HG03175 (cell line): Measurements from ENCODE around the gene DDX3X.
A peak's percentile ranks its signal among the peaks of the same experiment; 100 is the strongest.
"Not testable (repeated sequence)": the region's sequence is repeated elsewhere in the genome, so short reads cannot be mapped to it uniquely, and the experiment has no call there.

ENCODE experiments used
- ATAC-seq: cut with Tn5 transposase; IDR thresholded peaks from one replicate; pipeline ENCODE4 v1.9.1; 2021; ENCODE audit warnings: mild to moderate bottlenecking, moderate library complexity; ENCODE audit not compliant: unreplicated experiment

Gene DDX3X

DNA sequence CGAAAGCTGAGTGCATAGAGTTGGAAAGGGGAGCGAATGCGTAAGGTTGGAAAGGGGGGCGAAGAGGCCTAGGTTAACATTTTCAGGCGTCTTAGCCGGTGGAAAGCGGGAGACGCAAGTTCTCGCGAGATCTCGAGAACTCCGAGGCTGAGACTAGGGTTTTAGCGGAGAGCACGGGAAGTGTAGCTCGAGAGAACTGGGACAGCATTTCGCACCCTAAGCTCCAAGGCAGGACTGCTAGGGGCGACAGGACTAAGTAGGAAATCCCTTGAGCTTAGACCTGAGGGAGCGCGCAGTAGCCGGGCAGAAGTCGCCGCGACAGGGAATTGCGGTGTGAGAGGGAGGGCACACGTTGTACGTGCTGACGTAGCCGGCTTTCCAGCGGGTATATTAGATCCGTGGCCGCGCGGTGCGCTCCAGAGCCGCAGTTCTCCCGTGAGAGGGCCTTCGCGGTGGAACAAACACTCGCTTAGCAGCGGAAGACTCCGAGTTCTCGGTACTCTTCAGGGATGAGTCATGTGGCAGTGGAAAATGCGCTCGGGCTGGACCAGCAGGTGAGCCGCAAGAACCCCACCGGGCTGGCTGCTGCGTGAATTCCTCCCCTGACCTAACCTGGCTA, at the start of gene DDX3X:
Gene DDX3X, plus strand, starts transcription at position 419 of the 619 bp plus-strand sequence. Its CDS starts 91 bp downstream, at position 510.
- ATAC-seq = peak; percentile 52

DNA sequence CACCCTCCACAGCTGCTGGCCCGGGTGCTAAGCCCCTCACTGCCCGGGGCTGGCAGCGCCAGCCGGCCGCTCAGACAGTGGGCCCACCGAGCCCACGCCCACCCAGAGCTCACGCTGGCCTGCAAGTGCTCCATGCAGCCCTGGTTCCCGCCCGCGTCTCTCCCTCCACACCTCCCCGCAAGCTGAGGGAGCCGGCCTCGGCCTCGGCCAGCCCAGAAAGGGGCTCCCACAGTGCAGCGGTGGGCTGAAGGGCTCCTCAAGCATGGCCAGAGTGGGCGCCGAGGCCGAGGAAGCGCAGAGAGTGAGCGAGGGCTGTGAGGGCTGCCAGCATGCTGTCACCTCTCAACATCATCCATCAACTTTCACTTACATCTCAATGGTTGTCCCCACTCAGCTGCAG, 48.0 kb upstream of the DDX3X start:
- not testable (repeated sequence) for ATAC-seq

DNA sequence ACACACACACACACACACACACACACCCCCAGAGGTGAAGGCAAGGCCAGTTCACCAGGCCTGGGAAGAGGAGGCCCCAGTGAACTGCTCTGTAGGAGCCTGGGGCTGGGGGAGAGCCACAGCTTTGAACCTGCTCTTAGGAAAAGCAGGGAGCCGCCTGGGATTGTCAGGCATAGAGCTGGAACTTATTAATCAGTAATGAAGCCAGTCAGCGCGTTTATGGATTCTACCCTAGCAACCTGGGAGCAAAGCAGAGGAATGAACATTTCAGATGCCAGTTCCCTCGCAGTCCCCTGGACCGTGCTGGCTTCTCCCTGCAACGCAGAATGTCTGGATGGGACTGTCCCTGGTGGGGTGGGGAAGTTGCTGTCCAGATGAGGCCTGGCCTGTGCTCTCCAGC, 45.3 kb upstream of the DDX3X start:
- no peak for ATAC-seq

DNA sequence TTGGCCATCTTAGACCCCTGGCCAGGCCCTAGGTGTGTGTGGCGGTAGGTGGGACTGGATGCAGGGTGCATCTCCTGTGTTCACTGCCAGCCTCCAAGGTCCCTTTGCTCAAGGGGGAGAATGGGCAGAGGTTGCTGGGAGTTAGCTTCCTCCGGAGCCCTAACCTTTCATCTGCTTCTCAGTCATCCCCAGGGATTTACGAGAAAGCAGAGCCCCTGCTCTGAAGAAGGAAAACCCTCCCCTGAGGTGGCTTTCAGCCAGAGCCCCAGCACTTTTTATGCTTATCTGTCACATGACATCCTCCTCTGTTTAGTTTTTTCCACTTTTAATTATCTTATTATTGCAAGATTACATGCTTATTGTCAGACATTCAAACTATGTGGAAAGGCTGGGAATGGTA, 44.9 kb upstream of the DDX3X start:
- no peak for ATAC-seq

DNA sequence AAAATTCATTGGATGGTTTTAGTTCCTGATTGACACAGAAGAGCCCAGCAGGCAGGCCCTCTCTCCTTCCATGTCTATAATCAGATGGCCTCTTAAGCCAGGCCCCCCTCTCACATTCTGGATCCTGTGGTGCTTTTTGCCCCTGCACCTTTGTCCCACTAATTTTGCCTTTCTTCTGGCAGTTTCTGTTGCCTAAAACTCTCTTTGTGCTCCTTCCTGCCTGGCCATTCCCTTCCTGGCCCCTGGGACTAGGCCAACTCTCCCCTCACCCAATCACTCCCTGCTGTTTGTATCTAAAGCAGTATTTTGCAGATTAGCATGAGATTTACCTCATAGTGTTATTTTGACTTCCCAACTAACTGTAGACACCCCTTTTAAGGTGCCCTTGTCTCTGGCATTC, 42.7 kb upstream of the DDX3X start:
- no peak for ATAC-seq

DNA sequence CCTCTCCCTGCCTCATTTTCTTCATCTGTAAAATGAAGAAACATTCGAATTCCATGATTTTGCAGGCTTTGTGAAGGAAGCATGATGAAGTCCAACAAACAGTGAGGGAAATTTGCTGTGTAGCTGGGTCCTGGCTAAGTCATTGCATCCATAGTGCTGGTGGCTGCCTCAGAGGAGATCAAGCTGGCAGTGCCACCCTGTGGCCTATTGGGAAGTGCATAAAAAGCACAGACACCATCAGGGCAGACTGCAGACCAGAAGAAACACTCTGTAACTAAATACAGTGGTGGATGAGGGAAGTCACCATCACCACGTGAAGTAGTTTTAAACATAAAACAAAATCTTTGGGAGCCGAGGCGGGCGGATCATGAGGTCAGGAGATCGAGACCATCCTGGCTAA, 40.7 kb upstream of the DDX3X start:
- no peak for ATAC-seq

DNA sequence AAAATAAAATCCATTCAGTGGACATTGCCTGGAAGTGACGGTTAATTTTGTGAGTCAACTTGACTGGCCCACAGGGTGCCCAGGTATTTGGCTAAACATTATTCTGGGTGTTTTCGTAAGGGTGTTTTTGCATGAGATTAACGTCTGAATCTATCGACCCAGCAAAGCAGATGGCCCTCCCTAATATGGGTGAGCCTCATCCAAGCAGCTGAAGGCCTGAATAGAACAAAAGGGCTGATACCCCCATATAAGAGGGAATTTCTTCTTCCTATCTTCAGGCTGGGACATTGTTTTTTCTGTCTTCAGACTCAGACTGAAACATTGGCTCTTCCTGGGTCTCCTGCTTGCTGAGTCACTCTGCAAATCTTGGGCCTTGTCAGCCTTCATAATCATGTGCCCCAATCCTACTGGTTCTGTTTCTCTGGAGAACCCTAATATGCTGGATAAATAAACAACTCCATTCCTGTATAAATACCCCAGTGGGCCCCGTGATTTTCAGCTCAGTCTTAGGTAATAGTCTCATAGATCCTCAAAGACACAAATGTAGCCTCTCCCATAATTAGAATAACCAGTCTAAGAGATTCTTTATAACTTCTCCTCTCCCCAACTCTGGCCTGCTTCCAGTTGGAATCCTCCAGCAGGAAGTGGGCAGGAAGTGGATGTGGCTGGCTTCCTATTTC, 33.1 kb upstream of the DDX3X start:
- ATAC-seq = no peak

DNA sequence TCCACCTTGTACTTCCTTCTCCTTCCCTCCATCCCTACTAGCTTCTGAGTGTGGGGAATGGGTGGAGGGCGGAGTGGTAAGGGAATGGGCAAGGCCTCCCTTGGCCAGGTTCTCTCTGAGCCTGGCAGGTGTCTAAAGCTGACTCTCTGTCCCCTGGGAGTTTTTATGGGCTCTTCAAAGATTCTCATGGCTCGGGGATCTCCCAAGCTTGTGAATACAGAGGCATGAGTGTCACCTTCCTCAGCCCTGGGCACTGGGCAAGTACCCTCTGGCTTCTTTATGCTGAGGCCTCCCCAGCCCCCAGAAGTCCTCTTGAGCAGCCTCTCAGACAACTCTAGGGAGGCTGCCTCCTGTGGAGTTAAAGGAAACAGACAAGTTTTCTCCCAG, 32.5 kb upstream of the DDX3X start:
- no peak for ATAC-seq

DNA sequence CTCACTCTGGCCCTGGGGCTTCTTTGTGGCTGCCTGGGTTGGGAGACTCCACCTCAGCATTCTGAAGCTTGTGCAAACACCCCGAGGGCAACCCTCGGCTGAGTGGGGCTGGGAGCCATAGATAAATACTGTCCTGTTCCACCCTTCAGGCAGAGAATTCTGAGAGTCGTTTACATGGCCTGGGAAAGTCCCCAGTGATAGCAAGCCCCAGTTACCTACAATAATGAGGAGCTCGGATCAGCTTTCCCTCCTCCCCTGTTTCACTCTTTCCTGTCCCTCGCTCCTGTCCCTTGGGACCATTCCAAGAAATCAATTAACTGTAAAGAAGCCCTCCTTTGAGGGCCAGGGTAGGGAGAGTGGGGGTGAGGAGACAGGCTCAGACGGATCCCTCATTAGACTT, 31.6 kb upstream of the DDX3X start:
- ATAC-seq = no peak

DNA sequence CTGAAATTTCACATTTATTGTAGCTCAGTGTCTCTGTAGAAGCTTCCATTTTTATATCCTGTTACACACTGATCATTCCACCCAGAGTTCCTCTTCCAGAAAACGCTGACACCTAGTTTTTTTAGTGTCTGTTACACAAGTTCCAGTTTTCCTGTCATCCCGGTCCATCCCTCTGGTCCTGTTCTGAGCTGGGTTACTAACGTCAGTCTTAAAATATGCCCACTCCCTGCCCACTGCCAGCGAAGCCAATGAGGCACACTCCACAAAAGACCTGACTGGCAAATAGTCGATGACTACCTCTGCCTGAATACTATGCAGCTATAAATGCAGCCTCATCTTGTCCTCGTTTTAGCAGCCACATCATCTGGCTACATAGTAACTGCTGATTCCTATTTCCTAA, 30.9 kb upstream of the DDX3X start:
- ATAC-seq = no peak

DNA sequence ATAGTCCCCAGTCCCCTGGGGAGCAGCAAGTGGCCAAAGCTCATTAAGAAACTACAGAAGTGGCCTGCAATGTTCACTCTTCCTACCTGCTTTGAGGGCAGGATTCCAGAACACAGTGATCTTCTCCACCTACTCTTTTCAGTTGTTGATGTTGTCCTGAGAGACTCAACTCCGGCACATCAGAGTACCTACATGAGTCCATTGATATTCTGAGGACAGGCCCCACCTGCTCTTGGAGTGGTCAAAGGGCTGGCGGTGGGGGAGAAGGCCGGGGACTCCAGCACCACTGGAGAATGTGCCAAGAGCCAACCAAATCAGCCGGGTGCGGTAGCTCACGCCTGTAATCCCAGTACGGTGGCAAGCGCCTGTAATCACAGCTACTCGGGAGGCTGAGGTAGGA, 29.8 kb upstream of the DDX3X start:
- no peak for ATAC-seq

DNA sequence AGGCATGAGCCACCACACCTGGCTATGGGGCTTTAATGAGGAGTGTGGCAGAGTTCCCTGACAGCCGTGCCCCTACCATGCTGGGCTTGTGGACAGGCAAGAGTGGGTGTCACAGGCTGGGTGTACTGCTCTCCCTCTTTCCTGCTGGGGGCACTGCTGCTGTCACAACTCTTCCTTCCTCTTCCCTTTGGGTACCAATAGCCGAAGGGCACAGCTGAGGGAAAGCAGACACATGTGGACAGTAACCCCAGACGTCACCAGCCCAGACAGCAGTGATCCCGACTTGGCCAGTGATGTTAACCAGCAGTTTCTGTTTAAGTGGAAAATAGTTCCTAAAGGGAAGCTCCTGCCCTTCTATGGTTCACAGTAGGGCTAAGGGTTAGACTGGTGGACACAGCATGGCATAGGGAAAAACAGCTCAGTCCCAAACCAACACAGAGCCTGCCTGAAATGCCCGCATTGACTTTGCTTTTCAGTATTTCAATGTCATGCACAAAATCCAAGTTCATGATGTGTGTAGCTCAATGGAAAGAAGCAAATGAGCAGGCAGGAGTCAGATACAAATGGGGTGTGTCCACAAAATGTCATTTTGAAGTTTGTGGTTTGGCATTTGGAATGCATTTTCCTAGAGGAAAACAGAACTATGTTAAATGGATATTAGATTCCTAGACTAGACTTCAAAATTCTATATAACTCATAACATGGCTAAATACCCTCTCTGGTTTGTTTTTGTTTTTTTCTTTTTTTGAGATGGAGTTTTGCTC, 24.9 kb upstream of the DDX3X start:
- no peak for ATAC-seq

DNA sequence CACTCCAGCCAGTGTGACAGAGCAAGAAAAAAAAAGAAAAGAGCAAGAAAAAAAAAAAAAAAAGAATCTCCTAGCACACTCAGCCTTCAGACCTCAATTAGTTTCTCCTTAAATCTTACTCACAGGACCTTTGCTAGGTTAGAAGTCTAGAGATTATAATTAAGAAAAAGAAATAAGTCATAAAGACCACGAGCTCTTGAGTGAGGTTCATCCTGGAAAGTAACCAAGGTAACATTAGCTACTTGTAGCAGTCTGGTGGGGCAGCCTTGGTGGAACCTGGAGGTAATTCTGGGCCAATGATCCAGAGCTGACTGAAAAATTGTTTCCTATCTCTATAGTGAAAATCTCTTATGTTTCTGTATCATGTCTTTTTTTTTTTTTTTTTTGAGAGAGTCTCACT, 21.2 kb upstream of the DDX3X start:
- no peak for ATAC-seq

DNA sequence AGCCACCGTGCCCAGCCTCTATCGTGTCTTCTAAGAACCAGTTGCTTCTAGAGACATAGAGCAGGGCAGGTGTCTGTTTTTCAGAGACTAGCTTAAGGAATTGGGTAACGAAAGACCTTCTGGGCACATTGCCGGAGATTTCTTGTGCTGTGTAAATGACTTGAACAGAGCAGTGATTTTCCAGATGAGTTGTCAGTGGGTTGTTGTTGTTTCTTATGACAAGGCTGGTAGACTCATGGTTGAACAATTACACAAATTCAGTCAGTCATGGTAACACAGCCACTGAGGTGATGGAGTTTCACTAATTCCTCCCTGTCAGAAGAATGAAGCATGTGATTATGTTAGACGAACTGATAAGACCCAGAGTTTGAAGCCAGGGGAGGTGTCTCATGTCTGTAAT, 20.5 kb upstream of the DDX3X start:
- ATAC-seq = no peak

DNA sequence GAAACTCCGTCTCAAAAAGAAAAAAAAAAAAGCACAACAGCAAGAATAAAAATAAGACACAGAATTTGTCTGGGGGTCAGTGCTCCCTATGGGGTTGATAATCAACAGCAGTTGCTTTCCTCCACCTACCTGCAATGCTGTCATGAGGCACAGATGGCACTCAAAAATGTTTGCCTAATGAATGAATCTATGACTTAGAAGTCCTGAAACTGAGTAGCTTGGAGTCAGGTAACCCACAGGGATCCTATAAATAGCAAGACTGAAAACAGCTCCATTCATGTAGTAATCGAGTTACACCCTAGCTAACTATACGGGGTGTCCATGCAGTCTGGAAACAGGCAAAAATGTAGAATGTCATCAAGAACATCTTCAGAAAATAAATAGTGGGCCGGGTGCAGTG, 19.8 kb upstream of the DDX3X start:
- ATAC-seq = no peak

DNA sequence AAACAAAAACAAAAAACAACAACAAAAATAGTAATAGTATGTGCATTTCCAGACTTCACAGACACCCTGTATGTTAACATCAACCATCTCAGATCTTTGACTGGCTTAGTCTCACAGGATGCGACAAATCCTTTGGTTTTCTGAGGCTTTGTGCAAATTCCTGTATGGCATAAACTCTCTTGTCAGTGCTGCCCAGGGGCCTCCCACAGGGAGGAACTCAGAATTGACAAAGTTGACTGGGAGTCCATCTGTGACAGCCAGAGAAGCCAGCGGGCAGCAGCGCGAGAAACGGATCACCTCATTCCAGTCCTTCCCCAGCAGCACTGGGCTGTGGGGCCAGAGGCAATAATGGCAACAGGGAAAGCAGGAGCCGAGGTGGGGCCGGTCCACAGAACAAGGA, 19.1 kb upstream of the DDX3X start:
- ATAC-seq = no peak

DNA sequence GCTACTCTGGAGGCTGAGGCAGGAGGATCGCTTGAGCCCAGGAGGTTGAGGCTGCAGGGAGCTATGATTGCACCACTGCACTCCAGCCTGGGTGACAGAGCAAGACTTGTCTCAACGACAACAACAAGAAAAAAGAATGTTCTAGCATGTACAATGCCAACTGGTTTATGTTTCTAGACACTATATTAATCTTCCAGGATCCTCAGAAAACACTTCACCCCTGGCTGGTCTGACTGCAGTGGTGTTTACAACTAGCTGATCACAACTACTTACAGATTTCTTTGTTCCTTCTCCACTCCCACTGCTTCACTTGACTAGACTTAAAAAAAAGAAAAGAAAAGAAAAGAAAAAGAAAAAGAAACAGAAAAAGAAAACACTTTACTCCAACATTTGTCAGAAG, 17.7 kb upstream of the DDX3X start:
- not testable (repeated sequence) for ATAC-seq

DNA sequence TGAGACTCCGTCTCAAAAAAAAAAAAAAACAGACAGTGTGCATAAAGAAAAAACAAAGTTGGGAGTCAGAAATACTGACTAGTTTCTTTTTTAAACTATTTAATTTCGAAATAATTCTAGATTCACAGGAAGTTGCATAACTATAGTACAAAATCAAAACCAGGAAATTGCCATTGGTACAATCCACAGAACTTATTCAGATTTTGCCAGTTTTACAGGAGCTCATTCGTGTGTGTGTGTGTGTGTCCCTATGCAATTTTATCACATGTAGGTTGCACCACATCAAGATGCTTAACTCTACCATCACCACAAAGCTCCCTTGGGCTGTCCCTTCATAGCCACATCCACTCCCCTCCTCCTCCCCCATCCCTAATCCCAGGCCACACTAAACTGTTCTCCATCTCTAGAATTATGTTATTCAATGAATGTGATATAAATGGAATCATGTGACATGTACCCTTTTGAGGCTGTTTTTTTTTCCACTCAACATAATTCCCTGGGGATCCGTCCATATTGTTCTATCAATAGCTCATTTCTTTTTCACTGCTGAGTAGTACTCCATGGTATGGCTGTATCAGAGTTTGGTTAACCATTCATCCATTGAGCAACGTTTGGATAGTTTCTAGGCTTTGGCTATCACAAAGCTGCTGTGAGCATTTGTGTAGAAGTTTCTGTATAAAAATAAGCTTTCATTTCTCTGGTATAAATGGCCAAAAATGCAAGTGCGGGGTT, 16.3 kb upstream of the DDX3X start:
- no peak for ATAC-seq

DNA sequence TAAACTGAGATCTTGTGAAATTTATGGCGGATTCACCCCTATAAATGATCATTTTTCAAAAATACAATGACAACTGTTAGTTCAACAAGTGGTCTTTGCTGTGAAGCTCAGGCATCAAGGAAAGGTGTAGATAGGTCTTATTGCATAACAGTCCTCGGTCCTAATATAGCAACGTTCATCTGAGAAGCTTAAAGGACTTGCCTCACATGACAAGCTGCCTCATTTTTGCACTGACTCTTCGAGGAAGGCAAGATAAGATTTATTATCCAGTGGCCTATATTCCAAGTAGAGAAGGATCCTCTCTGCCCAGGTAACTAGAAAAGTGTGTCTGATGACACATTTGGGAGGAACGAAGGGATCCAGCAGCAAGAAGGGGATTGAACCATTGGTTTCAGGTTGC, 13.6 kb upstream of the DDX3X start:
- ATAC-seq = no peak

DNA sequence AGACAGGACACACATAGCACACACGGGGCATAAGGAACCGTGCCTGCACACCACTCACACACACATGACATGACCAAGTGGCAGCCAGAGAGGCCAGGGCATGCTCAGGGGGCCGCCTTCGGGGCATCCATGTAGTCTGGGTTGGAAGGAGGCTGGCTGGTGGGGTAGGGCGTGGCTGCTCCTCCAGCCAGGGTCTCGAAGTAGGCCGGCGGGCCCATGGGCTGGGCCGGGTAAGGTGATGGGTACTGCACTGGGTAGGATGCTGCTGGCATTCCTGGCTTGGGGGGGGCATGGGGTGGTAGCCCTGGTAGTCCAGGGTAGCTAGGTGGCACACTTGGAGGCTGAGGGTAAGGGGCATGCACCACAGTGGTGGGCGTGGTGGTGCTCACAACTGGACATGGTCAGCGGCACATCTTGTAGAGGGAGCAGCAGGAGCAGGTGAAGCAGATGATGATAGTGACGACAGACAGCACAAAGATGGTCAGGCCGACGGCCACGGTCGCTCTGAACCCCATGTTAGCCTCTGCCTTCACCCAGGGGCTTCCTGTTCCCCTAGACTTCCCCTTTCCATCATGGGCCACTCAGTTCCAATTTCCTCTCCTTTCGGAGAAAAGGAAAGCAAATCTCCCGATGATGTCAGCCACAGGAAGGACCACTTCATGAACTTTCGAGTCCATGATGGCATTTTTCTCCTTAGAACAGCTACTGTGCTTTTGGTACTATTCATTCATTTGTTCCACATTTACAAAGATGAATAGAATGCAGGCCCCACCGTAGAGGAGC, 10.9 kb upstream of the DDX3X start:
- ATAC-seq = no peak

DNA sequence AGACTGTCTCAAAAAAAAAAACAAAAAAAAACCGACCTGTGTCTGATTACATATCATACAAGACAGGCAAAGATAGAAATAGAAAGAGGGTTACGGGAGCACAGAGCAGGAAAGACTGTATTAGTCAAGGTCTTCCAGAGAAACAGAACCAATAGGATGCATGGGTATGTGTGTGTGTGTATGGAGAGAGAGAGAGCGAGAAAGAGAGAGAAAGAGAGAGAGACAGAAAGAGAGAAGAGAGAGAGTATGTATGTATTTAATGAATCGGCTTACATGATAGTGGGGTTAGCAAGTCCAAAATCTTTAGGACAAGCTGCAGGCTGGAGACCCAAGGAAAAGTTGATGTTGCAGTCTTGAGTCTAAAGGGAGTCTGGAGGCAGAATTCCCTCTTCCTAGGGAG, 7.5 kb upstream of the DDX3X start:
- ATAC-seq = no peak
